HG02610 (cell line): ENCODE data around the gene INHBE.
"Not testable (repeated sequence)": the region's sequence is repeated elsewhere in the genome, so short reads cannot be mapped to it uniquely, and the experiment has no call there.

Experiments
- ATAC-seq: cut with Tn5 transposase; IDR thresholded peaks from one replicate; pipeline ENCODE4 v1.9.1; 2021; ENCODE audit warnings: mild to moderate bottlenecking, moderate library complexity; ENCODE audit not compliant: unreplicated experiment

The INHBE gene

GRCh38 chr12:57475271-57476161 lies 20.4 kb downstream of the INHBE start:
- no peak for ATAC-seq

GRCh38 chr12:57476162-57476992 lies 21.3 kb downstream of the INHBE start:
- no peak for ATAC-seq

GRCh38 chr12:57476993-57477709 lies 22.0 kb downstream of the INHBE start:
- no peak for ATAC-seq

- peak; percentile 35 for ATAC-seq
Observed at GRCh38 chr12:57477710-57478681, 22.9 kb downstream of the INHBE start.

GRCh38 chr12:57479043-57479375 lies 23.9 kb downstream of the INHBE start:
- ATAC-seq, result no peak

- ATAC-seq, result peak; percentile 42
Observed at GRCh38 chr12:57479376-57480115, 24.4 kb downstream of the INHBE start, which contains the start of gene ARHGAP9. ARHGAP9 (minus strand) TSS chr12:57479866; CDS start chr12:57479406, 460 bp downstream.

GRCh38 chr12:57481671-57482070 lies 26.6 kb downstream of the INHBE start:
- ATAC-seq, result no peak

- no peak for ATAC-seq
Observed at GRCh38 chr12:57483466-57483865, 28.4 kb downstream of the INHBE start.

GRCh38 chr12:57485695-57486094 lies 30.6 kb downstream of the INHBE start:
- ATAC-seq, result no peak

- ATAC-seq, result no peak
Observed at GRCh38 chr12:57487055-57487596, 32.0 kb downstream of the INHBE start.

GRCh38 chr12:57487597-57488401 lies 32.7 kb downstream of the INHBE start, which contains the start of gene MARS1:
MARS1 (plus strand) TSS chr12:57488068; CDS start chr12:57488091, 23 bp downstream.
- peak; percentile 97 for ATAC-seq

- no peak for ATAC-seq
Observed at GRCh38 chr12:57488402-57489156, 33.5 kb downstream of the INHBE start.

- no peak for ATAC-seq
Observed at GRCh38 chr12:57489157-57489641, 34.1 kb downstream of the INHBE start.

- no peak for ATAC-seq
Observed at GRCh38 chr12:57490126-57490525, 35.0 kb downstream of the INHBE start.

GRCh38 chr12:57491393-57492280 lies 36.5 kb downstream of the INHBE start:
- no peak for ATAC-seq

GRCh38 chr12:57495051-57495701 lies 40.1 kb downstream of the INHBE start:
- ATAC-seq, result not testable (repeated sequence)
